Ovary (tissue), 9 donors: Measurements from ENCODE around the gene RIC3. TPM values are rescaled to one million over a fixed set of nuclear protein-coding genes. Genes with fewer than 3 reads are reported as not detected.

Experiments
- DNase-seq, 5 donors: peaks; one replicate each; pipeline ENCODE4 v3.0.0-alpha.2; 2019 to 2020
- H3K27ac ChIP-seq, 2 donors: fragments of 200-600 bp; one replicate each; pipeline versions ENCODE4 v1.5.1 to v1.8.0; 2019 to 2022
- H3K27me3 ChIP-seq: fragments of 200-600 bp; one replicate; pipeline ENCODE4 v1.8.0; 2022
- H3K36me3 ChIP-seq: fragments of 200-600 bp; sonication (generic); one replicate; pipeline ENCODE4 v1.5.1; 2019
- H3K4me1 ChIP-seq: one replicate; pipeline ENCODE4 v1.8.1; 2013; ENCODE audit warnings: mild to moderate bottlenecking, moderate library complexity; ENCODE audit not compliant: insufficient read depth
- H3K4me3 ChIP-seq: fragments of 200-600 bp; sonication (generic); one replicate; pipeline ENCODE4 v1.5.1; 2017
- H3K9me3 ChIP-seq, 2 donors: fragments of 200-600 bp in 1 of 2; sonication (generic) in 1 of 2; one replicate each; pipeline versions ENCODE4 v1.5.1 to v1.8.1; 2013 to 2019; ENCODE audit warnings: mild to moderate bottlenecking in 1 of 2, moderate library complexity in 1 of 2
- EP300 ChIP-seq: sonication (generic); formaldehyde crosslinking; IDR thresholded peaks from one replicate; pipeline ENCODE4 v1.6.1; 2017; ENCODE audit warnings: antibody characterized with exemption
- POLR2A ChIP-seq: fragments of 450-650 bp; IDR thresholded peaks from one replicate; pipeline ENCODE4 v1.6.1; 2017; ENCODE audit warnings: antibody characterized with exemption, mild to moderate bottlenecking, moderate library complexity
- WGBS, 3 donors: extraction: QIAGEN DNeasy Blood & Tissue Kit in 1 of 3; methylation state at CpG; one replicate each; pipeline versions ENCODE4 v1.1.5 to v1.1.7; 2013 to 2017; 5-methylcytosine and 5-hydroxymethylcytosine counted together
- intact Hi-C, 4 donors: fragments of 100-400 bp; cut with DNase I; formaldehyde crosslinking; loops; one replicate each; pipeline versions ENCODE4 v1.11.0 to v1.15.1; 2022 to 2023
- polyA plus RNA-seq, 2 donors: library from polyadenylated mRNA; stranded (reverse); fragments of 200-250 nt in 1 of 2; fragments of 350-450 nt in 1 of 2; fragmentation: Illumina TruSeq in 1 of 2; extraction: RNeasy Lipid Tissue Mini Kit (QIAGEN cat#74804) in 1 of 2; gene quantifications; one replicate each; pipeline ENCODE4 v1.2.3, GENCODE V29; 2013 to 2014
- total RNA-seq, 7 donors: library from RNA; depleted of rRNA in 2 of 7; stranded (reverse); fragments of >200 nt in 2 of 7; fragmentation: NEBNext Ultra II Directional in 3 of 7; extraction: Animal tissue kit (Norgen Biotek cat#: 25700) in 3 of 7; gene quantifications; one replicate each; pipeline versions ENCODE4 v1.1.0 to v1.2.4, GENCODE V29; 2016 to 2023
- TF ChIP-seq, protein P1 (sequence below), 3 donors: fragments of 450-650 bp in 2 of 3; fragments of 200-600 bp in 1 of 3; IDR thresholded peaks; one replicate each; pipeline versions ENCODE4 v1.5.1 to v1.8.0; 2016 to 2022; ENCODE audit warnings: antibody characterized with exemption in 3 of 3, mild to moderate bottlenecking in 1 of 3
- donor health status: DM: no; HTN: no; CAD: no; lungs with moderate emphysema.
- donor health status: DM: no; HTN: no; CAD: no.
- donor health status: Bipolar disorder and iron deficiency.
- donor health status: DM: yes; HTN: yes; CAD: no.
- donor health status: DM: no; HTN: no; CAD: no.
- donor health status: DM: yes; HTN: yes; CAD: no.

The RIC3 gene
- total and polyA plus RNA-seq, 9 donors, result 10.6 to 31.4 (median 26.3) TPM

DNA sequence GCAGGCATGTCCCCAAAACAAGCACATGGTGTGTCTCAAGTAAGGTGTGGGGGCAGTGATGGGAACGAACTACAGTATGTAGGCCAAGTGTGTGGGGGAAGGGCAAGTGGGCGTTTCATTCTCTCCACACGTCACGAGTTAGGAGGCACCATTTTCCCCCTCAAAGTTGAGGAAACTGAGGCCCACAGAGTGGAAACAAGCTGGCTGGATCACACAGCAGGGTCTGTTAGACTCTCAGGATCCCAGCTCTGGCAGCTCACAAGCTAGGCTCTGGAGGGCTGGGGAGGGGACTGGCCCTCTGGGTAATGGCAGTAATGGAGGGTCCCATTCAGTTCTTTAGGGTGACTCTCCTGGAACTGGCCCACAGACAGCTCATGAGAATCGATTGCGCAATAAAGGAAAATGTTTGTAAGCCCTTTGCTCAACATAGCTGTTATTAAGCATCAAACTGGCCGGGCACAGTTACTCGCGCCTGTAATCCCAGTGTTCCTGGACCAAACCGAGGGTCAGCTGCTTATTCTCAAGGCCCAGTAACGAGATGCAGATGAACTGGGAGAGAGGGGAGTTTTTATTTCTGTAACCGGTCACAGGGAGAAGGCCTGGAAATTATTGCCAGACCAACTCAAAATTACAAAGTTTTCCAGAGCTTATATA lies 111.9 kb downstream of the RIC3 start:
- H3K27ac ChIP-seq, result peak overlapping the region in 1 of 2 donors; percentile 53
- intact Hi-C loops, result no loop called here
- peaks cover 3% of the 10 kb centered on the region for H3K4me1 ChIP-seq
- 23 to 32% (median 29%) methylated on average over 12 of the region's 12 CpGs for WGBS, 3 donors
- H3K36me3 ChIP-seq, result no peaks in the 10 kb centered on the region
- no peaks in the 10 kb centered on the region for H3K9me3 ChIP-seq
- no peak overlapping the region for H3K4me3 ChIP-seq
- peak; percentile 65 to 86 (median 82) for DNase-seq
- TF ChIP-seq POLR2A (no peak), EP300 (no peak)
- TF ChIP-seq, protein P1, sequence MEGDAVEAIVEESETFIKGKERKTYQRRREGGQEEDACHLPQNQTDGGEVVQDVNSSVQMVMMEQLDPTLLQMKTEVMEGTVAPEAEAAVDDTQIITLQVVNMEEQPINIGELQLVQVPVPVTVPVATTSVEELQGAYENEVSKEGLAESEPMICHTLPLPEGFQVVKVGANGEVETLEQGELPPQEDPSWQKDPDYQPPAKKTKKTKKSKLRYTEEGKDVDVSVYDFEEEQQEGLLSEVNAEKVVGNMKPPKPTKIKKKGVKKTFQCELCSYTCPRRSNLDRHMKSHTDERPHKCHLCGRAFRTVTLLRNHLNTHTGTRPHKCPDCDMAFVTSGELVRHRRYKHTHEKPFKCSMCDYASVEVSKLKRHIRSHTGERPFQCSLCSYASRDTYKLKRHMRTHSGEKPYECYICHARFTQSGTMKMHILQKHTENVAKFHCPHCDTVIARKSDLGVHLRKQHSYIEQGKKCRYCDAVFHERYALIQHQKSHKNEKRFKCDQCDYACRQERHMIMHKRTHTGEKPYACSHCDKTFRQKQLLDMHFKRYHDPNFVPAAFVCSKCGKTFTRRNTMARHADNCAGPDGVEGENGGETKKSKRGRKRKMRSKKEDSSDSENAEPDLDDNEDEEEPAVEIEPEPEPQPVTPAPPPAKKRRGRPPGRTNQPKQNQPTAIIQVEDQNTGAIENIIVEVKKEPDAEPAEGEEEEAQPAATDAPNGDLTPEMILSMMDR (IDR thresholded peaks at IDR 0.05), result no peak
- H3K27me3 ChIP-seq, result no peaks in the 10 kb centered on the region

Other genes with a start within 250 kb of the RIC3 start
- gene OR10A6, start 237.8 kb downstream of the RIC3 start, total RNA-seq, result not detected
- not detected for gene OR10A6, start 237.8 kb downstream of the RIC3 start, polyA plus RNA-seq
- not detected for gene OR10A3, start 227.3 kb downstream of the RIC3 start, total RNA-seq
- not detected for gene OR10A3, start 227.3 kb downstream of the RIC3 start, polyA plus RNA-seq
- gene NLRP10, start 203.6 kb downstream of the RIC3 start, total RNA-seq, result not detected
- gene NLRP10, start 203.6 kb downstream of the RIC3 start, polyA plus RNA-seq, result not detected
- 100 to 1,000 TPM; 235 to 459 (median 309) TPM for gene EIF3F, start 181.7 kb downstream of the RIC3 start, total RNA-seq
- gene EIF3F, start 181.7 kb downstream of the RIC3 start, polyA plus RNA-seq, result 100 to 1,000 TPM; 497 to 764 TPM
- gene TUB, start 87.8 kb downstream of the RIC3 start, total RNA-seq, result 10 to 100 TPM; 10.5 to 33.4 (median 25.7) TPM
- 10 to 100 TPM in 1 of 2 donors, 1 to 10 TPM in 1; 7.2 to 15.3 TPM for gene TUB, start 87.8 kb downstream of the RIC3 start, polyA plus RNA-seq
- gene LMO1, start 94.9 kb upstream of the RIC3 start, total RNA-seq, result under 1 TPM in 2 of 7 donors, not detected in 5; 0.32 to 0.55 TPM
- under 1 TPM in 1 of 2 donors, not detected in 1; 0.18 TPM for gene LMO1, start 94.9 kb upstream of the RIC3 start, polyA plus RNA-seq